IPS-20b (cell line): ENCODE data around the gene RNF125.

ENCODE experiments used
- H3K27ac ChIP-seq: one replicate; pipeline ENCODE4 v1.5.1; 2013; ENCODE audit warnings: low read length
- H3K27me3 ChIP-seq: 2 replicates; pipeline ENCODE4 v1.6.1; 2013; ENCODE audit warnings: mild to moderate bottlenecking, low read length, inconsistent platforms; ENCODE audit not compliant: insufficient read depth
- H3K36me3 ChIP-seq: 2 replicates; pipeline ENCODE4 v1.6.1; 2013; ENCODE audit warnings: low read depth, mild to moderate bottlenecking, inconsistent platforms, low read length, moderate library complexity; ENCODE audit not compliant: insufficient read depth
- H3K4me1 ChIP-seq: 2 replicates; pipeline ENCODE4 v1.6.1; 2013; ENCODE audit warnings: mild to moderate bottlenecking, control low read depth, inconsistent platforms, low read length, moderate library complexity; ENCODE audit not compliant: insufficient read depth
- H3K4me3 ChIP-seq: 2 replicates; pipeline ENCODE4 v1.5.1; 2013; ENCODE audit warnings: mild to moderate bottlenecking, low read length, inconsistent platforms
- H3K9ac ChIP-seq: 2 replicates; pipeline ENCODE4 v1.6.1; 2013; ENCODE audit warnings: low read depth, mild to moderate bottlenecking, inconsistent platforms, low read length, moderate library complexity
- H3K9me3 ChIP-seq: 2 replicates; pipeline ENCODE4 v1.6.1; 2013; ENCODE audit warnings: mild to moderate bottlenecking, low read depth, low read length, inconsistent platforms; ENCODE audit not compliant: insufficient read depth

Gene RNF125

GRCh38 chr18:32018331-32019250 lies at the start of gene RNF125:
TSS of gene RNF125 (plus strand) at chr18:32018825. CDS start at chr18:32018864, 39 bp downstream.
- peak within 1 kb of the TSS; percentile 83 for H3K9ac ChIP-seq
- no peak within 1 kb of the TSS for H3K27ac ChIP-seq
- H3K27me3 ChIP-seq, result peaks cover 16% of the 10 kb centered on the region
- H3K4me3 ChIP-seq, result peak within 1 kb of the TSS; percentile 83
- no peaks in the 10 kb centered on the region for H3K9me3 ChIP-seq
- no peaks in the 10 kb centered on the region for H3K36me3 ChIP-seq
- H3K4me1 ChIP-seq, result peaks cover 13% of the 10 kb centered on the region; the same call in 1 of the 2 replicates

DNA sequence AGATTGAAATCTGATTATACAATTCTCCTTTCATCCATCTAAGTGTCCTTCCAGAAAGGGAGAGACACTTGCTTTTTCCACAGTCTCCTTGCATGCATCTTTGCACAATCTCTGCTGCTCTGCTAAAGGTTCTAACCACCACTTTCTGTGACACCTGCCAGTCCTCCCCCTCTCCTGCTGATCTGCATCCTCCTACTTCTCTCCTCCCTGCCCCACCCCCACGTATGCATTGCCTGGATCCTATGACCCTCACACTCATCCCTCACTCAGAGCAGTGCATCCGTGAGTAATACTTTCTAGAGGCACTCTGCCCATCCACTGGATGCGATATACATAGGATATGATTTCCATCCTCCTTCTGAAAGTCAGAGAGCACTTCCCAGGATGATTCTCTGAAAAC lies 48.0 kb upstream of the RNF125 start:
- Histone ChIP-seq H3K36me3 (no peaks in the 10 kb centered on the region), H3K27me3 (no peaks in the 10 kb centered on the region), H3K4me3 (no peak overlapping the region)

DNA sequence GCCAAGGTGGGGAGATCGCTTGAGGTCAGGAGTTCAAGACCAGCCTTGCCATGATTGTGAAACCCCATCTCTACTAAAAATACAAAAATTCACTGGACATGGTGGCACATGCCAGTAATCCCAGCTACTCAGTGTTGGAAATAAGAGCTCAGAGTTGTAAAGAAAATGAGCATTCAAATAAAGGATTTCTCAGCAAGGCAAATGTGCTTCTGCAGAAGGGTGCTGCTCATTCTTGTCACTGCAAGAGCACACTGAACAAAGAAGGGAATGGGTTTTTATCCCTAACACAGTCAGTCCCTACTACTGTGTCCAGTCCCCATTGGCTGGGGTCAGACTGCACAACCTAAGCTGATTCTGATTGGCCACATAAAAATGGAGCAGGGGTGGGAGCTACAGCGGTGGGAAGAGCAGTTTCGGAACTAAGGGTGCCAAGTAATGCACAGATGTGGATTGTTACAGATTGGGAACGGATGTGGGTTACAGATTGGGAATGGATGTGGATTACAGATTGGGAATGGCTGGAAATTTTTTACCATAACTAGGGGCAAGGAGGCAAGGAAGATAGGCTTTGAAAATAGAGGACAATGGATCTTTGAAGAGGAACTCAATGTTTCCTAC lies 44.6 kb upstream of the RNF125 start:
- H3K9me3 ChIP-seq, result peaks cover 36% of the 10 kb centered on the region
- no peak overlapping the region for H3K9ac ChIP-seq
- no peaks in the 10 kb centered on the region for H3K4me1 ChIP-seq
- no peaks in the 10 kb centered on the region for H3K27me3 ChIP-seq
- H3K4me3 ChIP-seq, result no peak overlapping the region
- H3K27ac ChIP-seq, result no peak overlapping the region
- H3K36me3 ChIP-seq, result no peaks in the 10 kb centered on the region

More for the DNA sequence above, 48.0 kb upstream of the RNF125 start:
- no peak overlapping the region for H3K9ac ChIP-seq
- peaks cover 24% of the 10 kb centered on the region for H3K9me3 ChIP-seq
- no peak overlapping the region for H3K27ac ChIP-seq
- no peaks in the 10 kb centered on the region for H3K4me1 ChIP-seq

DNA sequence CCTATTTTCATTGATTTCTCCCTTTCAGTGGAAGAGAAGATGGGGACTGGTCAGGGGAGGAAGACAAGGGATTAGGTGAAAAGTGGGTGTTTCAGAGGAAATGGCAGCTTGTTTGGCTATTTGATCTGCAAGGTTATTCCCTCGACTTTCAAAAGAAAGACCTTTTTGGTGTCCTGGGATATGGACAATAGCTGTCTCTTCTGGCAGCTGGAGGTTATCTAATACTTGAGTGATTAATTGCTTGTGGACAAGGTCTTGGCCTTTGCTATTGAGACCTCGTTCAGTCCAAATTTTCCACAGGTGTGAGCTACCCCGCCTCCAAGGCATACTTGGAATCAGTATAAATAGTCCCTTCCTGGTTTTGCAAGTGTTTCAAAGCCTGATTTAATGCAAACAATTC lies 42.4 kb upstream of the RNF125 start:
- Histone ChIP-seq H3K4me1 (no peaks in the 10 kb centered on the region), H3K4me3 (no peak overlapping the region), H3K27me3 (no peaks in the 10 kb centered on the region), H3K27ac (no peak overlapping the region), H3K9ac (no peak overlapping the region), H3K9me3 (peaks cover 39% of the 10 kb centered on the region), H3K36me3 (no peaks in the 10 kb centered on the region)

DNA sequence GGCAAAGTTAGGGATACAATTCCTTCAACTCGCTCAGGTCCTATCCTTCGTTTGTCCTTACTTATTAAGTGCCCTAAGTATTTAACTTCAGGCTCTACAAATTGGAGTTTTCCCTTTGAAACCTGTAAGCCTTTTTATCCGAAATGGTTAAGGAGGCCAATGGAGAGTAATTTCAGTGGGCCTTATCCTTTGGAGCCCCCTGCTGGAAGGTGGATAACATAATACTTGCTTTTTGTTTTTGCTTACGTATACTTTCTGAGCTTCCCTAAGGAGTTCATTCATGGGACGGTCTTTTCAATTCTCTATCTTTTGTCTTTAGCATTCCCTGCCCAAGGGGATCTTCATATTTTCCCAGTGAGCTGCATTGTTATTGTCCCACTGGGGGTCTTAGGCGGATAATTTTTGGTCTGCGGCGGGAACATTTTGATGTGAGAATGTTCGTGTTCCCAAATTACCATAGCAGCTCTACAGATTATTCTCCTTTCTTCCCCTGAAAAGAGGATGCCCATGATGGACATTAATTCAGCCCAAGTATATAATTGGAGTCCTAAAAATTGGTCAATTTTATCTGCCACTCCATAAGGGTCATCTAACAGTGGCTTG lies 41.3 kb upstream of the RNF125 start:
- Histone ChIP-seq H3K36me3 (no peaks in the 10 kb centered on the region), H3K9me3 (peaks cover 39% of the 10 kb centered on the region), H3K27ac (no peak overlapping the region), H3K4me1 (no peaks in the 10 kb centered on the region), H3K4me3 (no peak overlapping the region), H3K9ac (no peak overlapping the region), H3K27me3 (no peaks in the 10 kb centered on the region)

DNA sequence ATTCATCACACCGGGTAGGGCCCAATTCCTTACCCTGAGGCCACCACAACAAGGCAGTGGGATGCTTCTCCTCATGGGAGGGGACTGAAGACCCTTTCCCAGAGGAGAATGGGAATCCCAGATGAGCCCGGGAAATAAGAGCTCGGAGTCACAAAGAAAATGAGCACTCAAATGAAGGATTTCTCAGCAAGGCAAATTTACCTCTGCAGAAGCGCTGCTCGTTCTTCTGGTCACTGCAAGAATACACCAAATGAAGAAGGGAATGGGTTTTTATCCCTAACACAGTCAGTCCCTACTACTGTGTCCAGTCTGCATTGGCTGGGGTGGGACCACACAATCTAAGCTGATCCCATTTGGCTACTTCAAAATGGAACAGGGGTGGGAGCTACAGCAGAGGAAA lies 40.0 kb upstream of the RNF125 start:
- H3K27me3 ChIP-seq, result no peaks in the 10 kb centered on the region
- H3K9ac ChIP-seq, result no peak overlapping the region

GRCh38 chr18:31979714-31980113 lies 38.9 kb upstream of the RNF125 start:
- no peaks in the 10 kb centered on the region for H3K36me3 ChIP-seq
- no peaks in the 10 kb centered on the region for H3K4me1 ChIP-seq
- H3K27me3 ChIP-seq, result no peaks in the 10 kb centered on the region
- H3K9ac ChIP-seq, result no peak overlapping the region
- no peak overlapping the region for H3K4me3 ChIP-seq
- peaks cover 19% of the 10 kb centered on the region for H3K9me3 ChIP-seq
- H3K27ac ChIP-seq, result no peak overlapping the region

More for the DNA sequence above, 40.0 kb upstream of the RNF125 start:
- H3K4me1 ChIP-seq, result no peaks in the 10 kb centered on the region
- H3K4me3 ChIP-seq, result no peak overlapping the region
- no peaks in the 10 kb centered on the region for H3K36me3 ChIP-seq
- peaks cover 30% of the 10 kb centered on the region for H3K9me3 ChIP-seq
- H3K27ac ChIP-seq, result no peak overlapping the region

DNA sequence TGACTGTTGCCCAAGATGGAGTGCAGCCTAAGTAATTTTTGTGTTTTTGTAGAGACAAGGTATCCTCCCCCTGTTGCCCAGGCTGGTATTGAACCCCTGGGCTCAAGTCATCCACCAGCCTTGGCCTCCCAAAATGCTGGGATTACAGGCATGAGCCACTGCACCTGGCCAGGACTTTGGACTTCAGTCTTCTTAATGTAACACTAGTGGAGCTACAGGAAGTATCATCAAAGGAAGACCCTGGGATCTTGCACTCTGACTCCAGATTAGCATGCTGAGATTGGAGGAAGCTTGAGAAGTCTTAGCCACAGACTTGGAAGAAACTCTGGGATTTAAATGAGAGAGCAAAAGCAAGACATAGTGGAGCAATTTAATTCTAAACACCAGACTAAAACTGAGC lies 37.8 kb upstream of the RNF125 start:
- peaks cover 15% of the 10 kb centered on the region for H3K9me3 ChIP-seq
- no peaks in the 10 kb centered on the region for H3K27me3 ChIP-seq
- no peaks in the 10 kb centered on the region for H3K4me1 ChIP-seq
- H3K36me3 ChIP-seq, result no peaks in the 10 kb centered on the region
- H3K4me3 ChIP-seq, result no peak overlapping the region
- H3K27ac ChIP-seq, result no peak overlapping the region
- no peak overlapping the region for H3K9ac ChIP-seq

- H3K27ac ChIP-seq, result no peak overlapping the region
- no peak overlapping the region for H3K9ac ChIP-seq
- H3K4me3 ChIP-seq, result no peak overlapping the region
- no peaks in the 10 kb centered on the region for H3K4me1 ChIP-seq
- H3K9me3 ChIP-seq, result peaks cover 13% of the 10 kb centered on the region
- H3K36me3 ChIP-seq, result no peaks in the 10 kb centered on the region
- H3K27me3 ChIP-seq, result no peaks in the 10 kb centered on the region
Measured at GRCh38 chr18:31983020-31983419, 35.6 kb upstream of the RNF125 start.

GRCh38 chr18:31983976-31984375 lies 34.6 kb upstream of the RNF125 start:
- no peak overlapping the region for H3K27ac ChIP-seq
- peaks cover 3% of the 10 kb centered on the region; the same call in 1 of the 2 replicates for H3K9me3 ChIP-seq
- H3K36me3 ChIP-seq, result no peaks in the 10 kb centered on the region

GRCh38 chr18:31990823-31991222 lies 27.8 kb upstream of the RNF125 start:
- Histone ChIP-seq H3K36me3 (no peaks in the 10 kb centered on the region), H3K9me3 (no peaks in the 10 kb centered on the region), H3K27ac (no peak overlapping the region), H3K9ac (no peak overlapping the region), H3K4me1 (no peaks in the 10 kb centered on the region; the same call in 1 of the 2 replicates), H3K27me3 (no peaks in the 10 kb centered on the region), H3K4me3 (no peak overlapping the region)

More at GRCh38 chr18:31983976-31984375, 34.6 kb upstream of the RNF125 start:
- no peaks in the 10 kb centered on the region for H3K4me1 ChIP-seq
- H3K4me3 ChIP-seq, result no peak overlapping the region
- no peak overlapping the region for H3K9ac ChIP-seq
- H3K27me3 ChIP-seq, result no peaks in the 10 kb centered on the region
